Ascending aorta (tissue), 2 donors: Measurements from ENCODE around the gene PHLDB1. TPM values are rescaled to one million over a fixed set of nuclear protein-coding genes. Genes with fewer than 3 reads are reported as not detected.
A peak's percentile ranks its signal among the peaks of the same experiment; 100 is the strongest.
"Not testable (repeated sequence)": the region's sequence is repeated elsewhere in the genome, so short reads cannot be mapped to it uniquely, and the experiment has no call there.

ENCODE experiments used
- DNase-seq, 2 donors: peaks; one replicate each; pipeline ENCODE4 v3.0.0-alpha.2; 2019; ENCODE audit warnings: low spot score in 2 of 2
- H3K27ac ChIP-seq, 2 donors: fragments of 200-600 bp; sonication (generic); one replicate each; pipeline ENCODE4 v1.5.1; 2016 to 2017; ENCODE audit warnings: mild to moderate bottlenecking in 1 of 2
- H3K27me3 ChIP-seq: fragments of 200-600 bp; sonication (generic); one replicate; pipeline ENCODE4 v1.5.1; 2017
- H3K36me3 ChIP-seq, 2 donors: fragments of 200-600 bp; sonication (generic); one replicate each; pipeline ENCODE4 v1.5.1; 2016
- H3K4me1 ChIP-seq, 2 donors: fragments of 200-600 bp; sonication (generic); one replicate each; pipeline ENCODE4 v1.5.1; 2016 to 2017; ENCODE audit warnings: mild to moderate bottlenecking in 1 of 2
- H3K4me3 ChIP-seq, 2 donors: fragments of 200-600 bp; sonication (generic); one replicate each; pipeline ENCODE4 v1.5.1; 2016 to 2017; ENCODE audit warnings: mild to moderate bottlenecking in 1 of 2
- H3K9me3 ChIP-seq, 2 donors: fragments of 200-600 bp; sonication (generic); one replicate each; pipeline ENCODE4 v1.5.1; 2016
- intact Hi-C: fragments of 100-400 bp; cut with DNase I; formaldehyde crosslinking; loops from one replicate; pipeline ENCODE4 v1.15.1; 2023
- total RNA-seq: library from RNA; depleted of rRNA; stranded (reverse); fragments of >200 nt; gene quantifications from one replicate; pipeline ENCODE4 v1.1.0, GENCODE V29; 2016
- TF ChIP-seq, protein P1 (sequence below), 3 experiments: fragments of 200-600 bp in 2 of 3; fragments of 450-650 bp in 1 of 3; sonication (generic) in 2 of 3; IDR thresholded peaks; one replicate each; pipeline ENCODE4 v1.5.1; 2016 to 2019; ENCODE audit warnings: antibody characterized with exemption in 3 of 3, mild to moderate bottlenecking in 1 of 3, moderate library complexity in 1 of 3

PHLDB1 gene
- total RNA-seq, 1 donor from 2014 or later, result 200 TPM

DNA sequence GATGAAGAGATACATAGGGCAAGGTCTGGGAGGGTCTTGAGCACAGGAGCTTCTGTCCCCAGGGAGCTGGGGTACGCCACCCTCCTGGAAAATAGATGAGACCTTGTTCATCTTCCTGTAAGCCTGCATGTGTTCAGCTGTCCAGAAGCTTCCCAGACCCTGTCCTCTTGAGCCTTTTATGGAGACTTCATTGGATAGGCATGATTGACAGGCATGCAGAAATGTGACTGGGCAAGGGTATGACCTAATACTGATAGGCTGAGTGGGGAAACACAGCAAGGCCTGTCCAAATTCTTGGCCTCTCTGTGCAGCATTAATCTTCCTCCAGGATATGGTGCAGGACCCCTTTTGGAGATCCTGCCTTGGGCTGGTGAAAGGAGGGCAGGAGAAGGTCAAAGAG, 19.5 kb upstream of the PHLDB1 start:
- H3K27ac ChIP-seq, result peak overlapping the region in 1 of 2 donors; percentile 13
- no peak overlapping the region for H3K4me3 ChIP-seq
- TF ChIP-seq, protein P1, sequence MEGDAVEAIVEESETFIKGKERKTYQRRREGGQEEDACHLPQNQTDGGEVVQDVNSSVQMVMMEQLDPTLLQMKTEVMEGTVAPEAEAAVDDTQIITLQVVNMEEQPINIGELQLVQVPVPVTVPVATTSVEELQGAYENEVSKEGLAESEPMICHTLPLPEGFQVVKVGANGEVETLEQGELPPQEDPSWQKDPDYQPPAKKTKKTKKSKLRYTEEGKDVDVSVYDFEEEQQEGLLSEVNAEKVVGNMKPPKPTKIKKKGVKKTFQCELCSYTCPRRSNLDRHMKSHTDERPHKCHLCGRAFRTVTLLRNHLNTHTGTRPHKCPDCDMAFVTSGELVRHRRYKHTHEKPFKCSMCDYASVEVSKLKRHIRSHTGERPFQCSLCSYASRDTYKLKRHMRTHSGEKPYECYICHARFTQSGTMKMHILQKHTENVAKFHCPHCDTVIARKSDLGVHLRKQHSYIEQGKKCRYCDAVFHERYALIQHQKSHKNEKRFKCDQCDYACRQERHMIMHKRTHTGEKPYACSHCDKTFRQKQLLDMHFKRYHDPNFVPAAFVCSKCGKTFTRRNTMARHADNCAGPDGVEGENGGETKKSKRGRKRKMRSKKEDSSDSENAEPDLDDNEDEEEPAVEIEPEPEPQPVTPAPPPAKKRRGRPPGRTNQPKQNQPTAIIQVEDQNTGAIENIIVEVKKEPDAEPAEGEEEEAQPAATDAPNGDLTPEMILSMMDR (IDR thresholded peaks at IDR 0.05), result no peak
- H3K9me3 ChIP-seq, result no peaks in the 10 kb centered on the region
- H3K4me1 ChIP-seq, result peaks cover 0 to 7% of the 10 kb centered on the region in 2 donors
- intact Hi-C loops, result no loop called here
- H3K36me3 ChIP-seq, result peaks cover 85 to 95% of the 10 kb centered on the region in 2 donors
- H3K27me3 ChIP-seq, result no peaks in the 10 kb centered on the region
- no peak for DNase-seq

GRCh38 chr11:118592616-118593367, 14.6 kb upstream of the PHLDB1 start:
- H3K27ac ChIP-seq, result peak overlapping the region; percentile 88 to 90
- no peak overlapping the region for H3K4me3 ChIP-seq
- intact Hi-C loops, result no loop called here
- TF ChIP-seq, protein P1 (IDR thresholded peaks at IDR 0.05), result no peak
- peaks cover 65 to 89% of the 10 kb centered on the region in 2 donors for H3K36me3 ChIP-seq
- peak in 1 of 2 donors; percentile 76 for DNase-seq
- H3K27me3 ChIP-seq, result no peaks in the 10 kb centered on the region
- no peaks in the 10 kb centered on the region for H3K9me3 ChIP-seq
- peaks cover 6 to 27% of the 10 kb centered on the region in 2 donors for H3K4me1 ChIP-seq

- H3K9me3 ChIP-seq, DNase-seq, H3K27me3 ChIP-seq, H3K4me3 ChIP-seq: not testable (repeated sequence)
- H3K27ac ChIP-seq, result peak overlapping the region; percentile 88 to 90
- TF ChIP-seq, protein P1 (IDR thresholded peaks at IDR 0.05), result peak; percentile 28 to 49 (median 36)
- H3K36me3 ChIP-seq, result peaks cover 65 to 90% of the 10 kb centered on the region in 2 donors
- intact Hi-C loops, result loop anchor here (2.0 kb wide), 2 partner anchors 16 to 22 kb away; partner anchors contain the start of gene ARCN1
- H3K4me1 ChIP-seq, result peaks cover 6 to 27% of the 10 kb centered on the region in 2 donors
Measured at GRCh38 chr11:118594984-118595383, 12.4 kb upstream of the PHLDB1 start.

GRCh38 chr11:118596224-118597146, 10.9 kb upstream of the PHLDB1 start:
- Histone ChIP-seq H3K4me3 (no peak overlapping the region), H3K4me1 (peaks cover 6 to 27% of the 10 kb centered on the region in 2 donors), H3K36me3 (peaks cover 67 to 90% of the 10 kb centered on the region in 2 donors), H3K27me3 (no peaks in the 10 kb centered on the region), H3K9me3 (no peaks in the 10 kb centered on the region), H3K27ac (peak overlapping the region; percentile 88 to 90)
- no peak for DNase-seq
- TF ChIP-seq, protein P1 (IDR thresholded peaks at IDR 0.05), result no peak
- intact Hi-C loops, result no loop called here

DNA sequence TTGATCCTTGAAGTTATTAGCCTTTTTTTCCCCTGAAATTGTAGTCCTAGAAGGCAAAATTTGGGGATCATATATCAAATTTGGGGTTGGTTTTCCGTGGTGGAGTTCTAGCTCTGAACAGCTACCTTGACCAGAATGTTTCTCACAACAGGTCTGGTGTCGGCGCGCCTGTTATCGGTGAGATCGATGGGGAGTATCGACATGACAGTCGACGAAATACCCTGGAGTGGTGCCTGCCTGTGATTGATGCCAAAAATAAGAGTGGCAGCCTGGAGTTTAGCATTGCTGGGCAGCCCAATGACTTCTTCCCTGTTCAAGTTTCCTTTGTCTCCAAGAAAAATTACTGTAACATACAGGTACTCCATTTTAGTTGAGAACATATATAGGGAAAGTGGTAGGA, 9.9 kb upstream of the PHLDB1 start:
- Histone ChIP-seq H3K9me3 (no peaks in the 10 kb centered on the region), H3K27ac (no peak overlapping the region), H3K4me3 (no peak overlapping the region), H3K27me3 (no peaks in the 10 kb centered on the region), H3K4me1 (peaks cover 6 to 21% of the 10 kb centered on the region in 2 donors), H3K36me3 (peaks cover 71 to 94% of the 10 kb centered on the region in 2 donors)
- intact Hi-C loops, result no loop called here
- TF ChIP-seq, protein P1 (IDR thresholded peaks at IDR 0.05), result no peak
- DNase-seq, result no peak
